ENCODE data around the gene ALDOB. TPM values are rescaled to one million over a fixed set of nuclear protein-coding genes. Genes with fewer than 3 reads are reported as not detected.

The ALDOB gene
- total RNA-seq, 1 experiment from 2014 or later, result not detected

DNA sequence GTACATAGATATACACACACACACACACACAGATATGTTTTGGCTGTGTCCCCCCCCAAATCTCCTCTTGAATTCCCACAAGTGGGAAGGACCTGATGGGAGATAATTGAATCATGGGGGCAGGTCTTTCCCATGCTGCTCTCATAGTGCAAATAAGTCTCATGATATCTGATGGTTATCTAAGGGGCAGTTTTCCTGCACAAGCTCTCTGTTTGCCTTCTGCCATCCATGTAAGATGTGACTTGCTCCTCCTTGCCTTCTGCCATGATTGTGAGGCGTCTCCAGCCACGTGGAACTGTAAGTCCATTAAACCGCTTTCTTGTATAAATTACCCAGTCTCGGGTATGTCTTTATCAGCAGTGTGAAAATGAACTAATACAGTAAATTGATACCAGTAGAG, 15.9 kb upstream of the ALDOB start:
- no peaks in the 10 kb centered on the region for H4K20me1 ChIP-seq (ENCODE audit: low read length)
- no peaks in the 10 kb centered on the region for H3K4me1 ChIP-seq (ENCODE audit: insufficient read depth, low read length)
- BruUV-seq (replicated peaks), result no TSS peak
- H3K9me3 ChIP-seq (ENCODE audit: low read length), result no peaks in the 10 kb centered on the region
- H3K9ac ChIP-seq (ENCODE audit: low read length), result no peak overlapping the region
- H3K9me2 ChIP-seq (replicated peaks; ENCODE audit: low read length), result no peaks in the 10 kb centered on the region
- ChIA-PET CTCF (no interaction called here), POLR2A (ENCODE audit: unreplicated experiment) (no interaction called here)
- TF ChIP-seq, protein P1, sequence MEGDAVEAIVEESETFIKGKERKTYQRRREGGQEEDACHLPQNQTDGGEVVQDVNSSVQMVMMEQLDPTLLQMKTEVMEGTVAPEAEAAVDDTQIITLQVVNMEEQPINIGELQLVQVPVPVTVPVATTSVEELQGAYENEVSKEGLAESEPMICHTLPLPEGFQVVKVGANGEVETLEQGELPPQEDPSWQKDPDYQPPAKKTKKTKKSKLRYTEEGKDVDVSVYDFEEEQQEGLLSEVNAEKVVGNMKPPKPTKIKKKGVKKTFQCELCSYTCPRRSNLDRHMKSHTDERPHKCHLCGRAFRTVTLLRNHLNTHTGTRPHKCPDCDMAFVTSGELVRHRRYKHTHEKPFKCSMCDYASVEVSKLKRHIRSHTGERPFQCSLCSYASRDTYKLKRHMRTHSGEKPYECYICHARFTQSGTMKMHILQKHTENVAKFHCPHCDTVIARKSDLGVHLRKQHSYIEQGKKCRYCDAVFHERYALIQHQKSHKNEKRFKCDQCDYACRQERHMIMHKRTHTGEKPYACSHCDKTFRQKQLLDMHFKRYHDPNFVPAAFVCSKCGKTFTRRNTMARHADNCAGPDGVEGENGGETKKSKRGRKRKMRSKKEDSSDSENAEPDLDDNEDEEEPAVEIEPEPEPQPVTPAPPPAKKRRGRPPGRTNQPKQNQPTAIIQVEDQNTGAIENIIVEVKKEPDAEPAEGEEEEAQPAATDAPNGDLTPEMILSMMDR (conservative IDR thresholded peaks at IDR 0.05; ENCODE audit: low read depth, low read length), result no peak
- H3F3A ChIP-seq (ENCODE audit: low read length, unreplicated experiment), result no peaks in the 10 kb centered on the region
- no peak overlapping the region for H2AFZ ChIP-seq (ENCODE audit: low read length)
- no peak overlapping the region for H3K27ac ChIP-seq (ENCODE audit: low read length)
- no peak overlapping the region for H3K4me2 ChIP-seq (ENCODE audit: low read length)
- no peaks in the 10 kb centered on the region for H3K27me3 ChIP-seq (ENCODE audit: low read length)
- intact Hi-C loops (cut with micrococcal nuclease), result no loop called here
- no peak for DNase-seq
- H3K36me3 ChIP-seq (ENCODE audit: low read depth, low read length), result no peaks in the 10 kb centered on the region
- no peaks in the 10 kb centered on the region for H3K79me2 ChIP-seq (ENCODE audit: low read length)
- ATAC-seq, result no peak
- H3K4me3 ChIP-seq (ENCODE audit: low read length), result no peak overlapping the region

DNA sequence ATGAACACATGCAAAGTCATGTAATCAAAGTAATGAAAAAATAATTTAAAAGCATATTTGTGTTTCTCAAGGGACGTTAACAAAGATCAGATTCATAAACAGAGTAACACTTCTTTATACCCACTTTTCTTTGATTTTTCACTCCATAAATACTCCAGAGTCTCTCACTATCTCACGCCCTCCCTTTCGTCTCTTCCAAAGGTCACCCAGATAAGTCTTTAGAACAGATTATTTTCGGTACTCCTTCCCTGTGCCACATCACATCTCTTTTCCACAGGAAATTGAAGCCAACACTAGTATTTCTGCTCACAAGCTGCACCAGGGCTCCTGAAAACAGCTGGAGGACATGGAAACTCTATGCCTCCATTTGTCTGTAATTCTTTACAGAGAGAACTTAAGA, 15.4 kb upstream of the ALDOB start:
- Histone ChIP-seq H3K9ac (ENCODE audit: low read length) (no peak overlapping the region), H4K20me1 (ENCODE audit: low read length) (no peaks in the 10 kb centered on the region), H3K79me2 (ENCODE audit: low read length) (no peaks in the 10 kb centered on the region), H3K4me3 (ENCODE audit: low read length) (no peak overlapping the region), H3K27me3 (ENCODE audit: low read length) (no peaks in the 10 kb centered on the region), H3F3A (ENCODE audit: low read length, unreplicated experiment) (no peaks in the 10 kb centered on the region), H3K9me2 (replicated peaks; ENCODE audit: low read length) (no peaks in the 10 kb centered on the region), H3K27ac (ENCODE audit: low read length) (no peak overlapping the region), H3K36me3 (ENCODE audit: low read depth, low read length) (no peaks in the 10 kb centered on the region), H2AFZ (ENCODE audit: low read length) (no peak overlapping the region), H3K4me1 (ENCODE audit: insufficient read depth, low read length) (no peaks in the 10 kb centered on the region), H3K4me2 (ENCODE audit: low read length) (no peak overlapping the region), H3K9me3 (ENCODE audit: low read length) (no peaks in the 10 kb centered on the region)
- TF ChIP-seq EZH2phosphoT487 (IDR thresholded peaks at IDR 0.05; ENCODE audit: borderline replicate concordance, low read length) (no peak), EZH2 (IDR thresholded peaks at IDR 0.05; ENCODE audit: low read length, unreplicated experiment) (no peak)
- TF ChIP-seq, protein P1 (conservative IDR thresholded peaks at IDR 0.05; ENCODE audit: low read depth, low read length), result no peak
- ChIA-PET CTCF (no interaction called here), POLR2A (ENCODE audit: unreplicated experiment) (no interaction called here)
- ATAC-seq, result no peak
- intact Hi-C loops (cut with micrococcal nuclease), result no loop called here
- DNase-seq, result no peak
- no TSS peak for BruUV-seq (replicated peaks)

DNA sequence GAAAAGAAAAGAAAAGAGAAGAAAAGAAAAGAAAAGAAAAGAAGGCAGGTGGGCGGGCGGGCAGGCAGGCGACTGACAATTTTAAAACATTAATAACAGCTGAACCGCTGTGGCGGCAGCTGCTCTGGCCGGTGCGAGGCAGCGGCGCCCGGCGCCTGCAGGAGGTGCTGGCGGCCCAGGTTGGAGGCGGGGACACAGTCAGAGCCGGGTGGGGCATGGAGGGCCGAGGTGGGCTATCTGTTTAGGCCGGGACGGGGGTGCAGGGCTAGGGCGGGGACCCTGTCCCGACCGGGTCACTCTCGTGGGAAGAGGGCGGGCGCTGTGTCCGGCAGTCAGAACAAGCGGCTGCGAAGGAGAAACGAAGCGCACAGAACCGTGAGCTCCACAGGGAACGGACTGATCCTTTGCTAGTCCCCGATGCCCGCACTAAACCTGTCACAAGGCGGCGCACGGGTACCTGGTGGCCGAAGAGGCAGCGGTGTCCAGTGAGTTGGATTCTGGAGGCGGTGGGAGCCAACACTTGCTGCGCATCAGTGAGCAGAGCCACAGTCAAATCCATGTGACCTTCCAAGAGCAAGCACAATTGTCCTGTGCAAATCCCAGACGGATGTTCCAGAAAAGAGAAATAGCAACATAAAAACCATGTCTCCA, 13.6 kb upstream of the ALDOB start:
- Histone ChIP-seq H3K79me2 (ENCODE audit: low read length) (no peaks in the 10 kb centered on the region), H3K27me3 (ENCODE audit: low read length) (no peaks in the 10 kb centered on the region), H3K4me3 (ENCODE audit: low read length) (peak overlapping the region; percentile 73), H3K9me2 (replicated peaks; ENCODE audit: low read length) (no peaks in the 10 kb centered on the region), H3K36me3 (ENCODE audit: low read depth, low read length) (no peaks in the 10 kb centered on the region), H3K4me1 (ENCODE audit: insufficient read depth, low read length) (no peaks in the 10 kb centered on the region), H3K27ac (ENCODE audit: low read length) (no peak overlapping the region), H4K20me1 (ENCODE audit: low read length) (no peaks in the 10 kb centered on the region), H3K4me2 (ENCODE audit: low read length) (peak overlapping the region; percentile 86), H2AFZ (ENCODE audit: low read length) (peak overlapping the region; percentile 90), H3K9ac (ENCODE audit: low read length) (no peak overlapping the region), H3K9me3 (ENCODE audit: low read length) (no peaks in the 10 kb centered on the region), H3F3A (ENCODE audit: low read length, unreplicated experiment) (no peaks in the 10 kb centered on the region)
- BruUV-seq (replicated peaks), result no TSS peak
- ATAC-seq, result peak; percentile 97
- DNase-seq, result peak; percentile 66
- ChIA-PET CTCF (interaction anchor here (0.5 to 1.8 kb wide), 5 partner anchors 10 to 118 kb away, joined by 3 to 11 read pairs (median 4); partner anchors contain the start of genes MRPL50, RNF20 and ZNF189), POLR2A (ENCODE audit: unreplicated experiment) (interaction anchor here (0.6 kb wide), 1 partner anchor 126 kb away, joined by 5 read pairs; no protein-coding TSS in a partner anchor)
- intact Hi-C loops (cut with micrococcal nuclease), result loop anchor here (1.0 kb wide), 1 partner anchor 81 kb away; no protein-coding TSS in a partner anchor
- TF ChIP-seq, protein P1 (conservative IDR thresholded peaks at IDR 0.05; ENCODE audit: low read depth, low read length), result peak; percentile 64
- TF ChIP-seq EZH2phosphoT487 (IDR thresholded peaks at IDR 0.05; ENCODE audit: borderline replicate concordance, low read length) (no peak), EZH2 (IDR thresholded peaks at IDR 0.05; ENCODE audit: low read length, unreplicated experiment) (no peak)

Data from PC-3 (cell line).